Measurements from ENCODE around the gene EVI2A.

Gene EVI2A

DNA sequence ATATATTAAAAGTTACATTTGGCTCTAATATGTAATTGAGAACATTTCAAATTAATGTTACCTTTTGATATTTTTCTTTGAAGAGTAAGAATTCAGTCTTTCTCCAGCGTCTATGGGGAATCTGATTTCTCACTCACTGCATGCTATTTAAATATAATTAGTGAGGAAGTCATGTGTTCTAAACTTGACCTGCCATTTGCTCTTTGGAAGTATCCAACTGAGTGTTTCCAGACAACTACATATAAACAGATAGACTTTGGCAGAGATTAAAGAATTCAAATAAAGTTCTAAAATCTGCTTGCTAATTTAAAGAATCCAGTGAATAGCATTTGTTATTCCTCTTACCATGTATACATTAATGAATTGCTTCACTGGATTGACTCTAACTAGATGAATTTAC is 47.9 kb downstream of the EVI2A start:
- DNase-seq, result no peak
- TF ChIP-seq GATA1 (IDR thresholded peaks at IDR 0.05; ENCODE audit: low read depth, low read length), result no peak
- no peak for TF ChIP-seq POLR2A (IDR thresholded peaks at IDR 0.05; ENCODE audit: low read length)

DNA sequence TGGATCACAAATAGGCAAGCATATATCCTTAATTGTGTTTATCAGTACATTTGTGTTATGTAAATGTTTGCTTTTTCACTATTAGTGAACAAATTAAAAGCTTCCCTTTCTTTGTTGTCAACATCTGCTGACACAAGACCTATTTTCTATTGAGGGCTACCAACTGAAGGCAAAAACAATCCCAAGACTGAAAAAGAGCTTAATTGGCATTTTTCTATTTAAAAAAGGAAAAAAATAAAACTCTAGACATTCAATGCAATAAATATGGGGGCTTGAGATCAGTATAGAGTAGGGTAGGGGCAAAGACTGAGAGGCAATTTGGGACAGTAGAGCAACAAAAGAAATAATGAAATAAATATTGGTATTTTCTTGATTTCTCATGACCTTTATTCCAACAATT is 48.6 kb downstream of the EVI2A start:
- TF ChIP-seq GATA1 (IDR thresholded peaks at IDR 0.05; ENCODE audit: low read depth, low read length), result no peak
- no peak for TF ChIP-seq POLR2A (IDR thresholded peaks at IDR 0.05; ENCODE audit: low read length)
- DNase-seq, result no peak

DNA sequence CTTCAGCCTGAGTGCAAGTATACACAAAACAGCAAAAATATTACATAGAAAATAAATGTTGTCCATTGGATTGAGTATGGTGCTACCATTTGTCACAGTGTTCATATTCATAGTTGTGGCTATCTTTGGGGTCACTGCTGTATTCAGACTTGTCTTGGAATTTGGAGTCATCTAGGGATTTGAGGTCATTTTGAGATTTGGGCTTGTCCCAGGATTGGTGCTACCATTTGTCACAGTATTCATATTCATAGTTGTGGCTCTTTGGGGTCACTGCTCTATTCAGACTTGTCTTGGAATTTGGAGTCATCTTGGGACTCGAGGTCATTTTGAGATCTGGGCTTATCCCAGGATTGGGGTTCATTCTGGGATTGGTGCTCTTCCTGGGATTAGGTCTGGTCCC is 49.2 kb downstream of the EVI2A start:
- no peak for DNase-seq
- TF ChIP-seq POLR2A (IDR thresholded peaks at IDR 0.05; ENCODE audit: low read length) (no peak), GATA1 (IDR thresholded peaks at IDR 0.05; ENCODE audit: low read depth, low read length) (no peak)

DNA sequence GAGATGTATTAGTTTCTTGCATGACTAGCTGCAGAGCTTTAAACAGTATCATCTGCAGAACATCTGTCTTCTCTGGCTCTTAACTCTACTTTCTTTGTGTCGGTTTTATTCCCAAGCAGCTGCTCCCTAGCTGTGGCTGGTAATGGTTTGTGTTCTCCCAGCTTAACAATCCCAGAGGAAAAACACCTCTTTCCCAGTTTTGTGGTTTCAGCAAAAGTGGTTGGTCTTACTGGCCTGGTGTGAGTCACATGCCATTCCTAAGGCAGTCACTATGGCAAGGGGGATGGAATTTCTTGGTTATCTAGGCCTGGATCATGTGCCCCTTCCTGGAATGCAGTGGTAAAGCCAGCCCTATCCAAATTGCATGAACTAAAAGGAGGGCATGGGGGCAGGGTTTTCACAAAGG is 51.8 kb downstream of the EVI2A start:
- DNase-seq, result no peak
- TF ChIP-seq POLR2A (IDR thresholded peaks at IDR 0.05; ENCODE audit: low read length) (no peak), GATA1 (IDR thresholded peaks at IDR 0.05; ENCODE audit: low read depth, low read length) (no peak)

DNA sequence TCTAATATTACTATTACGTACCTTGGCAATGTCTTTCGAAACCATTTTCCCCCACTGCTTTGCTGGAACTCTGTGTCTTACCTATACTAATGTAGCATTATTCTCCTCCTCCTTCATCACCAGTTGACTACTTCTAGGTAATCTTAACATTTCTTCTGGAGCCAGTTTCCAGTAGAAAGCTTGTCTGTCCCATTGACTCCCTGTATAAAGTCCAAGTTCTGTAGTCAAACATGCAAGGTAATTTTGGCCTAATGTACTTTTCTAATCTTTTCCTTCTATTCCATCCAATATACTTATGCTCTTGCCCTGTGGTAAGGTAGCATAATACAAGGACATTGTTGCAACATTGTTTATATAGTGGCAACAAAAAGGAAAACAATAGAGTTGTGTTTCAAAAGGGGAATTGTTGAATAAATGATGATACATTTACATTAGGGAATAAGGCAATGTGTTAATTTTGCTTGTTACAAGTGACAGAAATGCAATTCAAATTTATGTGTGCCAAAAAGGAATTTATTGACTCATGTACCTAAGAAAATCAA is 52.3 kb downstream of the EVI2A start:
- no peak for TF ChIP-seq GATA1 (IDR thresholded peaks at IDR 0.05; ENCODE audit: low read depth, low read length)
- TF ChIP-seq POLR2A (IDR thresholded peaks at IDR 0.05; ENCODE audit: low read length), result no peak

More for the DNA sequence above, 52.3 kb downstream of the EVI2A start:
- no peak for DNase-seq

All from erythroblast (primary cell).